GM23338 (cell line): Measurements from ENCODE around the gene SND1. TPM values are rescaled to one million over a fixed set of nuclear protein-coding genes. Genes with fewer than 3 reads are reported as not detected.

ENCODE experiments used
- ATAC-seq: fragments of 200-7000 bp; cut with Tn5 transposase; 3 replicates; pipeline ENCODE4 v1.9.1; 2020
- DNase-seq: peaks from one replicate; pipeline ENCODE4 v3.0.0-alpha.2; 2015; ENCODE audit warnings: low spot score
- H2AFZ ChIP-seq: fragments of 200-600 bp; sonication (generic); 2 replicates; pipeline ENCODE4 v1.8.0; 2016; ENCODE audit warnings: antibody characterized with exemption, mild to moderate bottlenecking, moderate library complexity
- H3F3A ChIP-seq: fragments of 200-600 bp; sonication (generic); replicated peaks from 2 replicates; pipeline ENCODE4 v1.8.0; 2017; ENCODE audit warnings: antibody characterized with exemption, mixed run types, low read depth
- H3K27ac ChIP-seq: fragments of 200-600 bp; sonication (generic); 2 replicates; pipeline ENCODE4 v1.6.1; 2016; ENCODE audit warnings: low read depth
- H3K27me3 ChIP-seq: fragments of 200-600 bp; sonication (generic); 2 replicates; pipeline ENCODE4 v1.8.0; 2016; ENCODE audit warnings: mild to moderate bottlenecking, mixed run types, moderate library complexity; ENCODE audit not compliant: insufficient read depth
- H3K36me3 ChIP-seq: fragments of 200-600 bp; sonication (generic); 2 replicates; pipeline ENCODE4 v1.8.0; 2016; ENCODE audit warnings: mild to moderate bottlenecking; ENCODE audit not compliant: insufficient read depth
- H3K4me1 ChIP-seq: fragments of 200-600 bp; sonication (generic); 2 replicates; pipeline ENCODE4 v1.8.0; 2016; ENCODE audit warnings: mild to moderate bottlenecking, moderate library complexity; ENCODE audit not compliant: insufficient read depth
- H3K4me2 ChIP-seq: fragments of 200-600 bp; sonication (generic); 2 replicates; pipeline ENCODE4 v1.7.1; 2017; ENCODE audit warnings: mixed run types
- H3K4me3 ChIP-seq: fragments of 200-600 bp; sonication (generic); 2 replicates; pipeline ENCODE4 v1.6.1; 2016; ENCODE audit warnings: mixed run types
- H3K79me2 ChIP-seq: fragments of 200-600 bp; sonication (generic); replicated peaks from 2 replicates; pipeline ENCODE4 v1.8.0; 2017; ENCODE audit warnings: mild to moderate bottlenecking; ENCODE audit not compliant: insufficient read depth
- H3K9me2 ChIP-seq: fragments of 200-600 bp; sonication (generic); 2 replicates; pipeline ENCODE4 v1.8.0; 2017; ENCODE audit not compliant: insufficient read depth
- H4K20me1 ChIP-seq: fragments of 200-600 bp; sonication (generic); replicated peaks from 2 replicates; pipeline ENCODE4 v1.8.0; 2017; ENCODE audit warnings: mild to moderate bottlenecking; ENCODE audit not compliant: insufficient read depth
- H3K27ac Mint-ChIP-seq: 2 replicates; pipeline ENCODE4 v1.8.0; 2020; ENCODE audit warnings: inconsistent platforms, mild to moderate bottlenecking, moderate library complexity, mixed read lengths
- H3K27me3 Mint-ChIP-seq: 3 replicates; pipeline ENCODE4 v1.8.0; 2022; ENCODE audit warnings: low read depth, mild to moderate bottlenecking, moderate library complexity, mixed read lengths, inconsistent platforms; ENCODE audit not compliant: insufficient read depth, poor library complexity
- H3K36me3 Mint-ChIP-seq: 3 replicates; pipeline ENCODE4 v1.8.0; 2021; ENCODE audit warnings: low read depth, mild to moderate bottlenecking, inconsistent platforms, moderate library complexity, mixed read lengths
- H3K4me1 Mint-ChIP-seq: 3 replicates; pipeline ENCODE4 v1.8.0; 2020; ENCODE audit warnings: mild to moderate bottlenecking, inconsistent platforms, mixed read lengths
- H3K4me3 Mint-ChIP-seq: 3 replicates; pipeline ENCODE4 v1.8.0; 2021; ENCODE audit warnings: moderate library complexity, mild to moderate bottlenecking, inconsistent platforms, mixed read lengths
- H3K9me3 Mint-ChIP-seq: 3 replicates; pipeline ENCODE4 v1.8.0; 2020; ENCODE audit warnings: moderate library complexity, mild to moderate bottlenecking, inconsistent platforms, mixed read lengths
- CREB1 ChIP-seq: fragments of 250-450 bp; sonication (Bioruptor Pico); IDR thresholded peaks from 2 replicates; pipeline ENCODE4 v1.5.0; 2020; ENCODE audit warnings: low read depth, mild to moderate bottlenecking, moderate library complexity
- ETS1 ChIP-seq: IDR thresholded peaks from 2 replicates; pipeline ENCODE4 v1.6.1; 2016; ENCODE audit warnings: antibody characterized with exemption
- EZH2phosphoT487 ChIP-seq: fragments of 200-600 bp; sonication (generic); IDR thresholded peaks from one replicate; pipeline ENCODE4 v1.8.1; 2018; ENCODE audit warnings: antibody characterized with exemption; ENCODE audit not compliant: unreplicated experiment
- JUNB ChIP-seq: IDR thresholded peaks from one replicate; pipeline ENCODE4 v1.6.1; 2016; ENCODE audit warnings: antibody characterized with exemption; ENCODE audit not compliant: unreplicated experiment
- NANOG ChIP-seq: IDR thresholded peaks from 2 replicates; pipeline ENCODE4 v1.6.1; 2016; ENCODE audit warnings: antibody characterized with exemption, borderline replicate concordance
- POLR2AphosphoS5 ChIP-seq: IDR thresholded peaks from 2 replicates; pipeline ENCODE4 v1.6.1; 2016; ENCODE audit warnings: antibody characterized with exemption, low read depth
- STAT1 ChIP-seq: IDR thresholded peaks from one replicate; pipeline ENCODE4 v1.6.1; 2016; ENCODE audit warnings: antibody characterized with exemption; ENCODE audit not compliant: unreplicated experiment
- ZNF114 ChIP-seq: fragments of 250-450 bp; sonication (Bioruptor Pico); IDR thresholded peaks from 2 replicates; pipeline ENCODE4 v1.5.0; 2020; ENCODE audit warnings: mild to moderate bottlenecking, moderate library complexity
- ZNF331 ChIP-seq: fragments of 250-450 bp; sonication (Bioruptor Pico); IDR thresholded peaks from 2 replicates; pipeline ENCODE4 v1.5.0; 2020; ENCODE audit warnings: low read depth, mild to moderate bottlenecking, moderate library complexity
- polyA plus RNA-seq: library from polyadenylated mRNA; unstranded; fragments of >200 nt; fragmentation: Nextera tagmentation; extraction: Ambion mirVana; gene quantifications from 2 replicates; pipeline ENCODE4 v1.2.1, GENCODE V29; 2016
- total RNA-seq: library from RNA; depleted of rRNA; stranded (reverse); fragments of >200 nt; shearing (Covaris generic); gene quantifications from 2 replicates; pipeline ENCODE4 v1.2.3, GENCODE V29; 2014
- TF ChIP-seq, protein P1 (sequence below), 2 experiments: fragments of 200-600 bp in 1 of 2; sonication (generic) in 1 of 2; conservative IDR thresholded peaks; 2 replicates each; pipeline versions ENCODE4 v1.5.1 to v1.6.1; 2016 to 2017; ENCODE audit warnings: antibody characterized with exemption in 2 of 2, low read depth in 2 of 2, mild to moderate bottlenecking in 2 of 2, moderate library complexity in 1 of 2

The SND1 gene
- total and polyA plus RNA-seq, 2 experiments from 2014 or later: 107 to 254 TPM

DNA sequence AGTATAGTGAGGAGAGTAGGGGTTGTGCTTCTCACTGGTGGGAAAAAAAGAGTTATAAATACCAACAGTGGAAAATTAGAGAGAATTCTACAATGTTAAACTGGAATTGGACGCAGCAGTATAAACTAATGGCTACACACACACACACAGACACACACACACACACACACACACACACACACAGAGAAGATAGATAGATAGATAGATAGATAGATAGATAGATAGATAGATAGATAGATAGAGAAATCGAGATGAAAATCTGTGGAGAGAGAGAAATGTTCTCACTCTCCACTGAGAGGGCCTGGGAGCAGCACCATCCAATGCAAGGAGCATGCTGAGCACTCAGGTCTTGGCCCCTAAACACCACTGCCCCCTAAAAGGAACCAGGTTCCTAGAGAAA lies 479.1 kb downstream of the SND1 start:
- DNase-seq: no peak
- no peak overlapping the region for H3K4me3 ChIP-seq
- H3K27me3 Mint-ChIP-seq: peaks cover 22% of the 10 kb centered on the region

DNA sequence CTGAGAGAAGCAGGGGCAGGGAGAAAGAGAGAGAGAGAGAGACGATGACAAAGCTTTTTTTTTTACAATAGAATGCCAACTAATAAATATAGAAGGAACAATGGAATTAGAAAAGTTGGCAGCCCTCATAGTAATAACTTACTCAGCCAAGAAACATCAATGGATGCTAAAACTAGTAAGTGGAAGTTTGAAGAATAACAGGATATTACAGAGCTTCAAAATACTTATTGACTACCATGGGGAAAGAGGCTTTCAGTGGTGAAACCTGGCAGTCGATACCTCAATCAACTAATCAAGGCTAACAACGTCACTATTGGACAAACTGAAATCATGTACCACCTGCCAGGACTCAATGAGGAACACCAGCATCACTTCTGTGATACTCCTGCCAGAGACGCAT lies 479.7 kb downstream of the SND1 start:
- Histone ChIP-seq H3K4me2 (no peak overlapping the region), H3K9me2 (no peaks in the 10 kb centered on the region), H3K27ac (no peak overlapping the region), H3K27me3 (peaks cover 43% of the 10 kb centered on the region), H3K79me2 (no peaks in the 10 kb centered on the region), H3F3A (no peaks in the 10 kb centered on the region), H3K4me3 (no peak overlapping the region), H3K36me3 (no peaks in the 10 kb centered on the region), H2AFZ (no peak overlapping the region), H4K20me1 (no peaks in the 10 kb centered on the region), H3K4me1 (peaks cover 11% of the 10 kb centered on the region; the same call in 1 of the 2 replicates)
- no peak for DNase-seq
- Mint-ChIP-seq H3K4me1 (peaks cover 9% of the 10 kb centered on the region), H3K4me3 (no peak overlapping the region), H3K27ac (no peak overlapping the region), H3K36me3 (peaks cover 4% of the 10 kb centered on the region), H3K9me3 (peaks cover 11% of the 10 kb centered on the region; the same call in 2 of the 3 replicates), H3K27me3 (peaks cover 27% of the 10 kb centered on the region)
- no peak for ATAC-seq
- TF ChIP-seq ETS1 (no peak), STAT1 (no peak), CREB1 (CRISPR knock-in tag) (no peak), JUNB (no peak), POLR2AphosphoS5 (no peak), EZH2phosphoT487 (no peak), ZNF331 (CRISPR knock-in tag) (no peak), NANOG (no peak)
- TF ChIP-seq, protein P1, sequence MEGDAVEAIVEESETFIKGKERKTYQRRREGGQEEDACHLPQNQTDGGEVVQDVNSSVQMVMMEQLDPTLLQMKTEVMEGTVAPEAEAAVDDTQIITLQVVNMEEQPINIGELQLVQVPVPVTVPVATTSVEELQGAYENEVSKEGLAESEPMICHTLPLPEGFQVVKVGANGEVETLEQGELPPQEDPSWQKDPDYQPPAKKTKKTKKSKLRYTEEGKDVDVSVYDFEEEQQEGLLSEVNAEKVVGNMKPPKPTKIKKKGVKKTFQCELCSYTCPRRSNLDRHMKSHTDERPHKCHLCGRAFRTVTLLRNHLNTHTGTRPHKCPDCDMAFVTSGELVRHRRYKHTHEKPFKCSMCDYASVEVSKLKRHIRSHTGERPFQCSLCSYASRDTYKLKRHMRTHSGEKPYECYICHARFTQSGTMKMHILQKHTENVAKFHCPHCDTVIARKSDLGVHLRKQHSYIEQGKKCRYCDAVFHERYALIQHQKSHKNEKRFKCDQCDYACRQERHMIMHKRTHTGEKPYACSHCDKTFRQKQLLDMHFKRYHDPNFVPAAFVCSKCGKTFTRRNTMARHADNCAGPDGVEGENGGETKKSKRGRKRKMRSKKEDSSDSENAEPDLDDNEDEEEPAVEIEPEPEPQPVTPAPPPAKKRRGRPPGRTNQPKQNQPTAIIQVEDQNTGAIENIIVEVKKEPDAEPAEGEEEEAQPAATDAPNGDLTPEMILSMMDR (conservative IDR thresholded peaks at IDR 0.05; ENCODE audit: low read depth in 2 of 2): no peak

More for the DNA sequence above, 479.1 kb downstream of the SND1 start:
- Mint-ChIP-seq H3K4me1 (peaks cover 9% of the 10 kb centered on the region), H3K36me3 (peaks cover 4% of the 10 kb centered on the region), H3K9me3 (peaks cover 11% of the 10 kb centered on the region; the same call in 2 of the 3 replicates), H3K4me3 (no peak overlapping the region), H3K27ac (no peak overlapping the region)
- Histone ChIP-seq H3F3A (no peaks in the 10 kb centered on the region), H3K4me1 (peaks cover 11% of the 10 kb centered on the region; the same call in 1 of the 2 replicates), H3K27me3 (peaks cover 37% of the 10 kb centered on the region), H3K79me2 (no peaks in the 10 kb centered on the region), H3K9me2 (no peaks in the 10 kb centered on the region), H4K20me1 (no peaks in the 10 kb centered on the region), H3K4me2 (no peak overlapping the region), H3K27ac (no peak overlapping the region), H2AFZ (no peak overlapping the region), H3K36me3 (no peaks in the 10 kb centered on the region)
- TF ChIP-seq ZNF114 (CRISPR knock-in tag): no peak
- TF ChIP-seq POLR2AphosphoS5: no peak
- no peak for ATAC-seq
